Stimulated activated CD8-positive, alpha-beta memory T cell treated with anti-CD3 and anti-CD28 coated beads, Interleukin-7, amount 100 ng/mL, for 24 hours (primary cell): Measurements from ENCODE around the gene AIG1.
"Not testable (repeated sequence)": the region's sequence is repeated elsewhere in the genome, so short reads cannot be mapped to it uniquely, and the experiment has no call there.

Source experiments
- DNase-seq: peaks from one replicate; pipeline ENCODE4 v3.0.0-alpha.2; 2020; ENCODE audit warnings: low read depth

Gene AIG1

DNA sequence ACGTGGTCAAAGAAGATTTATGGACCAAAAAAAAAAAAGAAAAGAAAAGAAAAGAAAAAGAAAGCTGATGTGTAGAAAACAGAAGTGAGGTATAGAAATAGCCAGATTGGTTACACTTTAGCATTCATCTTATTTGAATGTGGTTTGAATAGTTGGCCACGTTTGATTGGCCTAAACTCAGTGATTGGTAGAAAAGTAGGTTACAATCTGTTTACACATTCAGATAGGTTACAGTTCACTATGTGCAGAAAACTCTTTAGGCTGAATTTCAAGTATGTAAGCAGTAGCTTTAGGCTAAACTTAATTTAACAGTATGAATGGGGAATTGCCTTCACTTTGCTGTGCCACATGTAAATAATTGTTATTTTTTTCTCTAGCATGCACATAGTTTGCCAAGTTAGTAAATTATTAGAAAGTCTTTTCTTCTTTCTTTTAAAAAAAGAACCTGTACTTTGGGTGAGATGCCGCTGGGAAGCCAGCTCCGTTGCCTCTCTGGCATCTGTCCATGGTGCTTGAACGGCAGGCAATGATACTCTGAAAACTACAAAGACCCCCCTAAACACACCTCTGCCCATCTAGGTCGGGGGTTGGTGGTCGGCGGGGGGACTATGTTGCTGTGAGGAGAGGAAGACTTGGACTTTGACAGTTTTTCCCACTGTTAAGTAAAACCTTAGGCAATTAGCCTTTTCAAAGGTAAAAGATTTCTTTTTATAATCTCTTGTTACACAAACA is 173.0 kb downstream of the AIG1 start:
- no peak for DNase-seq

DNA sequence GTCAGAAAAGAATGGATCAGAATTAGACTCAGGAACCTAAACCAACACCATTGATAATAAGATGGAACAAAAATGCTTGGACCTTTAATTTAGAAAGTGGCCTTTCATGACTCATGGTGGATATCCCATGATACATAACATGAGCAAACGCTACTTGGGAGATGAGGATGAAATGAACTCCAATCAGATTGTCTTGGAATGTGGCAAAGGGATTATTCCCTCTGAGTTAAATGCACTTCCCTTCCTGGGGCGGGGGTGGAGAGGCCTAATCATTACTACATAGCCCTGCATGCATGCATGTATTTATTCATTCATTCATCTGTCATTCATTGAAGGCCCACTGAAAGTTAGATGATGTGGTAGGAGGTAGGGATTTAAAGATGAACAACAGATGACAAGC is 174.0 kb downstream of the AIG1 start:
- no peak for DNase-seq

DNA sequence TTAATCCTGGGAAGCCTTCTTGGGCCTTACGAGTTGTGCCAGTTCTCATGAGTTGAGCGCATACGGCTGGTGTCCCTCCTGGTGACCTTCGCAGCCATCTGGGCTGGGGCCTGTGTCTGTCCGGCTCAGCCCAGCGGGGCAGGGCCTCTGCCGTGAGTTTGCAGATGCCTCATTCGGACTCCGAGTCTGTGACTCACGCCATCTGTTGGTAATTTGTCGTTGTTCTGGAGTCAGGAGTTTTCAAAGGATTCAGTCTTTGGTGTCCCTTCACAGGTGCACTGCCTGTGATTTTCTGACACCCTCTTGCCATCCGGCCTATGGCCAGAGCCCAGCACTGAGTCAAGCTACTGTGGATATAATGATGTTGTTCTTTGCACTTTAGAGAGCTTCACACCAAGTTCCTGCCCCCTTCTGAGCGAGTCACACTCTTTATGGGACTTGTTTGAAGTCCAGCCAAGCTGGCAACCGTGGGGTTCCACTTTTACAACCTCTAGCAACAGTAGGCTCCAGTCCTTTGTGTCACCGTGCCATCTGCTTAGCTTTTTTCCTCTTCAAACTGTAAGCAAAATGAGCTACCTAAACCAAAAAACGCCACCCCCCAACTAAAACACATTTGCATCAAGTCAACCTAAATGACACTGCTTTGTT is 175.6 kb downstream of the AIG1 start:
- no peak for DNase-seq

DNA sequence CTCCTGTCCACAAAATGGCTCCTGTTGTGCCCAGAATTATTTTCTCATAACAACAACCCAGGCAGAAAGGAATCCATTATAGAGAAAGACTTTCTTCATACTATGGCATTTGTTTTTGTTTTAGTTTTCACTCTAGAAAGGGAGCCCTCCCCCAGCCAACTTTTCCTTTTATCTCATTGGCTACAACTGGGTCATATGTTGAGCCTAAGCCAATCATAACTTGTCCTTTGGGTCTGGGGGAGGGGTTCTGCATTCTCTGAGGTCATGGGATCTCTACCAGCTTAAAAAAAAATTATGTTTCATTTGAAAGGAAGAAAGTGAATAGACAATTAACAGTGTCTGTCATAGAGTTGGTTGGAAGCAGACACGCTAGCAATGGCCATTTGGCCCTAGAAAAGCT is 177.6 kb downstream of the AIG1 start:
- DNase-seq, result no peak

DNA sequence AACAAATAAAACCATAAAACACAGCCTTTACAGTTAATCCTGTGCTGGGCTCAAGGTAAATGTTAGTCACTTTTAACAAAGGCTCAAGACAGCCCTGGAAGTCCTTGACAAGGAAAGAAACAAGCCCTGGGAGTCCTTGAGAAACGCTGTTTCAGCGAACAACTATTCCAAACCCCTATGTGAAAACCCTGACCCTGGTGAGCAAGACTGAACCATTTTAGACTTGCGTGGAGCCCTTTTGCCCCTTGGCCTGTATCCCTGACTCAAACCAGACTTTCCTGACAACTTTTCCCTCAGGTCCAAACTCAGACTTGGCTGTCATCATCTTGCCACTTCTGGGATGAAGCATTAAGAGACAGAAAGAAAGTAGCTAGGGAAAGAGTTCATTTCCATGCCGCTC is 180.4 kb downstream of the AIG1 start:
- DNase-seq, result no peak

DNA sequence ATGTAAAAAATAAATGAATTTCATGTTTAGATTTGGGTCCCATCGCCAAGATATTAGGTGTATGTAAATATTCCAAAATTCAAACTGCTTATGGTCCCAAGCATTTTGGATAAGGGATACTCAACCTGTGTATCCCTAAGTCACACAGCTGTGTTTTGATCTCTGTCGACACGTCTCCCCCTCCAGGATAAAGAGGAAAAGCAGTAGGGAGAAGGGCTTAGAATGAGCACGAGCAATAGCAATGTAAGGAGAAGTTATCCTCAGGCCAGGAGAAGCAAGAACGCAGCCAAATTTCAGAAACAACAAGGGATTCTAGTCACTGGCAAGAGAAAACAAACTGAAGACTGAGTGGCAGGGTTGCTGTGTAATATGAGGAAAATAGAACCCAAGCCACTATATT is 181.2 kb downstream of the AIG1 start:
- no peak for DNase-seq

DNA sequence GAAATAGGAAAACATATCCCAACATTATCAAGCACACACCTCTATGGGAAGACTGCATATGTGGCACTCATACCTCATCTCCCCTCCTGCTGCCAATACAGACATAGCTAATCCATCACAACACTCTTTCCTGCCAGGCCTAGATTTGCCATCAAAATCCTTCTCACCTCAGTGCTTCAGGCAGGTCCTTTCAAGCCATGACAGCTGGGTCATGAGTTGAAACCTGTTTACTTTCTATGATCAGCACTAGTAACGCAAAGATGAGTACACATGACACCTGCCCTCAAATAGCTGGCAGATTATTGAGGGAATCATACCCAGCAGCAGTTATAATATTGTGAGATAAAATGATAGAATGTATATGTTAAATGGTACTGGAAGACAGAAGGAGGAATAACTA is 183.1 kb downstream of the AIG1 start:
- DNase-seq, result no peak

DNA sequence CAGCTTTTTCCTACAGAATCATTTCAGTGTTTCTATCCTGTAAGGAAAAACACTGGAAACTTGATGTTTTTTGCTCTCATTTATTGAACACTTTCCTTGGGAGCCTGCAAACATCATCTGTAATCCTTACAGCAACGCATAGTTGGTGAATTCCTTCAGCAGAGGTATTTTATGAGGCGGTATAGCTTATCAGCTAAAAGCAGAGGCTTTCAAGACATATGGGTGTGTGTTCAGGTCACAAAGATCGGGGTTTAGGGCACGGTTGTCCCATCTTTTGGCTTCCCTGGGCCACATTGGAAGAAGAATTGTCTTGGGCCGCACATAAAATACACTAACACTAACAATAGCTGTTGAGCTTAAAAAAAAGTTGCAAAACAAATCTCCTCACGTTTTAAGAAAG is 185.0 kb downstream of the AIG1 start:
- DNase-seq, result no peak

DNA sequence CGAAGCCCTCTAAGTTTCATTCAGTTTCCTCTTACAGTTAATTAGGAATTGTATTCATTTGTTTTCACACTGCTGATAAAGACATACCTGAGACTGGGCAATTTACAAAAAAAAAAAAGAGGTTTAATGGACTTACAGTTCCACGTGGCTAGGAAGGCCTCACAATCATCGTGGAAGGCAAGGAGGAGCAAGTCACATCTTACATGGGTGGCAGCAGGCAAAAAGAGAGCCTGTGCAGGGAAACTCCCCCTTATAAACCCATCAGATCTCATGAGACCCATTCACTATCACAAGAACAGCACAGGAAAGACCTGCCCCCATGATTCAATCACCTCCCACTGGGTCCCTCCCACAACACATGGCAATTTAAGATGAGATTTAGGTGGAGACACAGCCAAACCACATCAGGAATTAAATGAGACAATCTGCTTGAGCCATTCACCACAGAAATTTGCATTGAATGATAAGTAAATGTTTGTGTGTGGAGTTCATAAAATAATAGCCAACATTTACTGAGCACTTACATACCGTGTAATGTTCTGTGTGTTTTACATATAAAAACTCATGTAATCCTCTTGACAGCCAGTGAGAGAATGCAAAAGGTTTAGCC is 185.6 kb downstream of the AIG1 start:
- DNase-seq, result not testable (repeated sequence)

DNA sequence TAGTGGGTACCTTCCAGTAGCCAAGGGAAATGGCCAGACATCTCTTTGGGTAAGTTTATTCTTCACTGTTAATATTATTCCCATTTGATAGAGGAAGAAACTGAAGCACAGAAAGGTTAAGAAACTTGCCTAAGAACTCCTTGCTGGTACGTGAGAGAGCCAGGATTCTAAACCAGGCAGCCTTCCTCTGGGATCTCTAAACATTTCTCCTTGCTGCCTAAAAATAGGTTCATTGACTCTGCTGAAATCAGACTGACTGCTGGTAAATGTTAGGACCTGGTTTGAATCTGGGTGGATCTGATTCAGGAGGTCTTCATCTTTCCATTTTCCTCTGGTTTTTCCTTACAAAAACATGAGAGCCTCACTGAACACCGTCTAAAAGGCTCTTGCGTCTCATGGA is 186.9 kb downstream of the AIG1 start:
- DNase-seq, result no peak

DNA sequence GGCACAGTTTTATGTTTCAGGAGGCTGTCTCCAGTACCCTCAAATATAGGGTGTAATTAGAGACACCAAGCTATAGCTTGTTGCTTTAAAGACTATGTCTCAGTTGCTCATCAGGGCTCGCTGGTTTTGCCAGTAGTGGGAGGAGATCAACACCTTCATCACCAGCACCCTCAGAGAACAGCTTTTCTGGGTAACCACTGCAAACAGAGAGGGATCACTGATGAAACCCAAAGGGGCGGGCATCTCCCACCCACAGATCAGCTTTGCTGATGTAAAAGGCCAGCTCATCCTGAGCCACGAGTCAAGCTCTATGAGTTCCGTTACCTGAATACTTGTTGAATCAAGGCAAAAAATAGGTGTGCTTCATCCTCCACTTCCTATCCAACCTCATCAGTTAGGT is 187.7 kb downstream of the AIG1 start:
- DNase-seq, result no peak

DNA sequence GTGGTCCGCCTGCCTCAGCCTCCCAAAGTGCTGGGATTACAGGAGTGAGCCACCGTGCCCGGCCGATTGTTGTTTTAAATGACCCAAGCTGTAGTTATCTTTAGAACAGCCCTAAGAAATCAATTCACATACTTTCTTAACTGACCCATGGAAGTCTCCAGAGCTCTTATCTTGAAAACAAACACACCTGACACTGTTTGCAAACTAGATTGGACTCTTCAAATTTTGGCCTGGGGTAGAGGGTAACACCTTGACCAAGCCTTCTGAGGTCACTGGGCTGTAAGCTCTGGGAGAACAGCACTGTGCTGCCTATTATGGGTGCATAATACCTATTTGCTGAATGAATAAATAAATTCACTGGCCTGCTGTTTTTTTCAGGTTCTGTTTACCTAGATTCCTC is 190.6 kb downstream of the AIG1 start:
- DNase-seq, result no peak

DNA sequence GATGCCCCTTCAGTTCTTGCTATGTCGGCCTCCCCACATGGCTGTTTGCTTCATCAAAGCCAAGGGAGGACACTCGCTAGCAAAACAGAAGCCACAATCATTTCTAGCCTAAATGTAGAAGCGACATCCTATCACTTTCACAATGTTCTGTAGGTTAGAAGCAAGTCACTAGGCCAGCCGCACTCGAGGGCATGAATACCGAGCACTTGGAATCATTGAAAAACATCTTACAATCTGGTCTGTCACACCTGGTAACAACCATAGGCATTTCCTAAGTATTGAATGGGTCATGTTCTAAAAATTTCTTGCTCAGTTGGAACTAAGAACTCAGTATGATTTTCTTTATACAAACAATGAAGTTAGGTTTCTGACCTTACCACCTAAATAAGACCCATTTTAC is 192.3 kb downstream of the AIG1 start:
- DNase-seq, result no peak

DNA sequence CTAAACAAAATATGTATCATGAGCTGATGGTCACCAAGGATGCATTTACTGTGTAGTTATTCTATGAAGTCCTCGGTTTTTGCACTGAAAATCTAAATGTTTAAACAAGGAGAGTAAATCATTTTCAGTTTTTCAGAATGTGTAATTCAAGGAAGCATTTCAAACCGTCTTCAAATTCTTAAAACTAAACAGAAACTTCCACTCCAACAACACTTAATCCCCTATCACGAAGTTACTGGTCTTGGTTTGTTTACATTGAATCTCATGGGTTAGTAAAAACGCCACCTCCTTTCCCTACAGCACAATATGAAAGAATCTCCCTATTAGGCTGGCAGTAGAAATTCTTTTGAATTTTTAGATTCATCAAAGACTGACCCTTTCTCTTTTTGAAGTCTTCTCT is 192.9 kb downstream of the AIG1 start:
- DNase-seq, result no peak

DNA sequence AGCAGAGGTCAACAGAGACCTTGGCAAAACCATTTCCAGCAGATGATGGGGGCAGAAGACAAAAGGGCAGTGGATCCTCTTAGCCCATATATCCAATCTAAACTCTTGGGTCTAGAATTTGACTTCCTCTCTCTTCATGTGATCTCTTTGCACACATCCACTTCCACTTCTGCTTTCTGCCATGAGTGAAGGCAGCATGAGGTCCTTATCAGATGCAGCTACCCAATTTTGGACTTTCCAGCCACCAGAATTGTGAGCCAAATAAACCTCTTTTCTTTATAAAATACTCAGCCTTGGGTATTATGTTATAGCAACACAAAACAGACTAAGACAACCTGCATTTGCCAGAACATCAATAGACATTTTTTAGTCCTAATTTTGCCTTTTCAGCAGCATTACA is 198.3 kb downstream of the AIG1 start:
- DNase-seq, result no peak

DNA sequence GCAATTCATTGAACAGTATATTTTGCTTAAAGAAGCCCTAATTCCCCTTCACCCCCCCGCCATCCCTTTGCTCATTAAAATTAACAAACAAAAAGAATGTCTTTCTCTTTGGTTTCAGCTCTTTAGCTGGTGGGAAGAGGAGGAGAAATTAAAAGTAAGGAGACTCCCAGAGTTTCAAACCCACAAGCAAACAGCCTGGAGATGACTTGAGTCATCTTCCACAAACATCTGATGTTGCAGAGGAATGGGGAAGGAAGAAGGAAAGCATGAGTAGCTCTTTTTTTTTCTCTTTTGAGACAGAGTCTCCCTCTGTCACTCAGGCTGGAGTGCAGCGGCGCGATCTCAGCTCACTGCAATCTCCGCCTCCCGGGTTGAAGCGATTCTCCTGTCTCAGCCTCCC is 200.2 kb downstream of the AIG1 start:
- DNase-seq, result no peak

DNA sequence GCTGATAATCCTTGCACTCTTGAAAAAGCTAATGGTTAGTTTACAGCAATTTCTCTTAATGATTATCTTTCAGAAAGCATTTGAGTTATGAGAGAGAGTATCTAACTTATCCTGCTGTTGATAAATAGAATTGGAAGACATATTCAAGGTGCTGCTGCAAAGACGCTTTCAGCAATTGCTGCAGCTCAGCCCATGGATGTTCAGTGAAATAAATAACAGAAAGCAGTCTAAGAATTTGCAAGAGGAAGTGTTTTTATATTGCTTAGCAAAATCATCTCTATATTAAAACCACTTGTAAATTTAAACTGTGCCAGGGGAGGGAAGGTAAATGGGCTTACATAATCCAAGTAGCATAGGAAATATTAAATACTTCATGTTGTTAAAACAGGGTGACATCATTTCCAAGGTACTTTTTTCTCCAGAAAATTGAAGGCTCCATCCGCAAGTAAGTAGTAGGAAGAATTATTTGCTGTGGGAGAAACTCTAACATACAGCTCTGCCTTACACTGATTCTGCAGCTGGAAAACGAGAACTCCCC is 201.3 kb downstream of the AIG1 start:
- DNase-seq, result no peak

DNA sequence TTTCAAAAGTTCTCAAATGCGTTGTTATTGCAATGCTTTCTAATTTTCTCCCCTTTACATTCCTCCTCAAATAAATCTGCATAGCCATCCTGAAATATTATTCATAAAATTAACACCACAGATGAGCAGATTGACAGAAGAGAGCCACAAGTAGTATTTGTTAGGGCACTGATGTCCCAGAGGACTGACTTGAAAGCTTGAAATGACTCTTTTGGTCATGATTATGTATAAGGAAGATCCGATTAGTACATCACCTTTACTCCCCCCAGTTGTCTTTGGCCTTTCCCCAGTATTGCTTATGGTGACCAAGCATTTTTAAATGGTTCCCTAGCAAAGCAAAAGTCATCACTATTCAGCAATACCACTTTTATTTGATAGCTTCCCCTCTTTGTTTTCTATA is 202.2 kb downstream of the AIG1 start:
- no peak for DNase-seq

DNA sequence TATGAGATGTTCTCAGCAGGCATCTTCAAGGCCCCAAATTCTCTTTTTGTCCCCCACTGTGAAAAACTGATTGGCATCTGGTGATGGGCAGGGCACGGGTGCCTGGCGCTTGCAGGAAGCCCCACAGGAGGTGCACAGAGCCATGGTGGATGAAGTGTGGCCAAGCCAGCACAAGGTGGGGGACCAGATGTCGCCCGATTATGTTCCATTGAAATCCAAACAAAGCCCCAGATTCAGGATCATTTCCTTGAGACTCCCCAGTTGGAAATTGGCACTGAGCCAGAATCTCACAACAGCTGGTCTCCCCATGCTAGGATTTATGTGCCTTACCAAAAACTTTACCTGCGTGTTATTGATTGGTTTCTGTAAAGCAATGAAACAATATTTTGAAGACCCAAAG is 203.7 kb downstream of the AIG1 start:
- DNase-seq, result no peak

DNA sequence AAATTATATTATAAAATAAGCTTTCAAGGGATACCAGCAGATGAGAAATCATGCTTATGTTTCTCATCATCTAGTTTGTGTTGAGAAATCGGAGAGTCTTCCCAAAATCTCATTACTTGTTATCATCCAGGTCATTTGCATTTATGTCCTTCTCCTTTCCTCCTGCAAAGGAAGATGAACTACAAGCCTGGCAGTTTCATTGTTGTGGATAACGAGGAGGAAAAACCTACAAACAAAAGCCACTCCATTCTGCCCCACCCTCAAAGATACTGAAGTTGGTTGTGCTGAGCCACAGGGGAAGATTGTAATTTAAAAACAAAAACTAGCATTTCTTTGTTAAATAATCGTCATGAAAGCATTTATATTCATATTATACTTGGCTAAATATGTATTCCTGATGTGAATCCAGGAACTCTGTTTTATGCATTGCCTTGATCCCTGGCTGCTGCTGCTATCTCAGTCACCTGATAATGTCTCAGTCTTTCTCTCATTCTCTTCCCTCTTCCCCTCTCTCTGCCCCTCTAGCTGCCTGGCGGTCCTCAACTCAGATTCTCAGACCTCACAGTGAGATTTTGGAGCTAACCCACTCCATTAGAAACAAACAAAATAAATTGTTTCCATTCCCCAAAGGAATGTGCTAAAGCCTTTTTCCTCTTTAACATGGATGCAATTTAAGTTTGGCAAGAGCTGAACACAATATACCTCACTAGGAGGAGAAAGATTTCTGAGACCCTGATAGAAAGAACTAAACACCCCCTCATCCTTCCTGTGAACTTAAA is 204.5 kb downstream of the AIG1 start:
- no peak for DNase-seq

DNA sequence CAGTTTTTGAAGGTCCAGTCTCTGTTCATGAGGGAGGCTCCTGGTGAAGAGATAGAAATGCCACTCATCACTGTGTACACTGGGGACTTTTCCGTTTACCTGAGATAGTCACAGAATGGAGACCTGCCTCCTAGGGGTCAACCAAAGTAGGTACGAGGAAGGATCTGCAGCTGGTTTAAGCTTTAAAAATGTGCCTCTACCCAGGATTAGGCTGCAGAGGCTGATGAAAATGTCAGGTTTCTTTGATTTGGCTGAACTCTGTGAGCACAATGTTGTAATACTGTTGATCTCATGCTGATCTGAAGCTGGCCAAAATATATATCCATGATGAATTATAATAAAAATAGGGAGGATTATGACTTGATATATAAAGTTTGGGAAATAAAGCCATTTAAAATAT is 207.1 kb downstream of the AIG1 start:
- DNase-seq, result no peak

DNA sequence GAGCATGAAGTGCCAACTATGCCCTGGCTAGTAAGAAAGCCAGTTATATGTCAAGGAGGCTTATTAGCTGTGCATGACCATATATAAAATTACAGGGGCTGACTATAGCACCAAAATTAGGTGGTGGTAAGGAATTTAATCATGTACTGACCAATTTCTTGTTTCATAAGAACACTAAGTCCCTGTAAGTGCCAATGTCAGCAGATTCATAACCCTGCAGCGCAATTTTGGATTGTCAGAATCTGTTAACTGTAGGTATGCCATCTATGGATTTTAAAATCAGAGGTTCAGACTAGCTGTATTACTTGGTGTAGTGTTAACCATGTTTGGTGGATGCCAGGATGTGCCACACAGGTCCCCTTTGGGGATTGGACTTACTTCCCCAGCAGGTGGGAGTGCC is 207.8 kb downstream of the AIG1 start:
- DNase-seq, result no peak

DNA sequence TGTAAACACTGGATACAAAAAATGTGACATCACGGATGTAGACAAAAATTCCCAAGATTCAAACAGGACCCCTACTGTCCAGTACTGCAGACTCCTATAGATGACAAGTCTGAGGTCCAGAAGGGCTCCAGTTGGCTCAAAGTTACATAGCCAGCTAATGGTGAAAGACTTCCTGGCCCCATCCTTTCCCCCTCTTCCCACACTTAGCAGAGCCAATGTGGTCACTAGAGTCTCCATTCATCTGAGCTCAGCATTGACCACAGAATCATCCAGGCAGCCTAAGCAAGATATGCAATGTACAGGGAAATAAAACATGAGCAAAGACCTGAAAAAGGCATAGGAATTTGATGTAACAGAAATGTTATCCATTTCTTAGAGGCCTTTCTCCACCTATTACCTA is 209.3 kb downstream of the AIG1 start:
- DNase-seq, result no peak
